Smooth muscle cell (in vitro differentiated cells): Measurements from ENCODE around the gene RNF32. TPM values are rescaled to one million over a fixed set of nuclear protein-coding genes. Genes with fewer than 3 reads are reported as not detected.

ENCODE experiments used
- DNase-seq: peaks from one replicate; lab custom pipeline; 2025; ENCODE audit not compliant: unreplicated experiment; lab: John Stamatoyannopoulos, UW
- H2AFZ ChIP-seq: fragments of 200-600 bp; sonication (generic); 2 replicates; pipeline ENCODE4 v1.6.0; 2016; ENCODE audit warnings: antibody characterized with exemption, low read depth, mild to moderate bottlenecking
- H3F3A ChIP-seq: fragments of 200-600 bp; sonication (generic); 2 replicates; pipeline ENCODE4 v1.6.0; 2017; ENCODE audit warnings: antibody characterized with exemption, low read depth
- H3K27ac ChIP-seq: fragments of 200-600 bp; sonication (generic); 2 replicates; pipeline ENCODE4 v1.5.1; 2016; ENCODE audit warnings: low read depth, mild to moderate bottlenecking
- H3K27me3 ChIP-seq: fragments of 200-600 bp; sonication (generic); 2 replicates; pipeline ENCODE4 v1.6.1; 2016; ENCODE audit warnings: low read depth, mild to moderate bottlenecking
- H3K36me3 ChIP-seq: fragments of 200-600 bp; sonication (generic); 2 replicates; pipeline ENCODE4 v1.5.1; 2016; ENCODE audit warnings: low read depth
- H3K4me1 ChIP-seq: fragments of 200-600 bp; sonication (generic); 2 replicates; pipeline ENCODE4 v1.5.1; 2016; ENCODE audit warnings: low read depth
- H3K4me2 ChIP-seq: fragments of 200-600 bp; sonication (generic); 2 replicates; pipeline ENCODE4 v1.6.0; 2016; ENCODE audit warnings: mild to moderate bottlenecking
- H3K4me3 ChIP-seq: fragments of 200-600 bp; sonication (generic); 2 replicates; pipeline ENCODE4 v1.5.1; 2016; ENCODE audit warnings: mild to moderate bottlenecking
- H3K79me2 ChIP-seq: fragments of 200-600 bp; sonication (generic); 2 replicates; pipeline ENCODE4 v1.6.0; 2016; ENCODE audit warnings: low read depth, mild to moderate bottlenecking
- H3K9ac ChIP-seq: fragments of 200-600 bp; sonication (generic); 2 replicates; pipeline ENCODE4 v1.6.0; 2016; ENCODE audit warnings: low read depth
- H3K9me3 ChIP-seq: fragments of 200-600 bp; sonication (generic); replicated peaks from 2 replicates; pipeline ENCODE4 v1.5.1; 2016; ENCODE audit warnings: low read depth
- H4K20me1 ChIP-seq: fragments of 200-600 bp; sonication (generic); 2 replicates; pipeline ENCODE4 v1.6.0; 2016; ENCODE audit warnings: low read depth
- CTCF ChIP-seq: fragments of 200-600 bp; sonication (generic); IDR thresholded peaks from 2 replicates; pipeline ENCODE4 v1.5.1; 2017; ENCODE audit warnings: borderline replicate concordance, mild to moderate bottlenecking, antibody characterized with exemption; ENCODE audit not compliant: insufficient read depth, poor library complexity, severe bottlenecking
- WGBS: methylation state at CpG from one replicate; pipeline ENCODE4 v1.1.7; 2016; ENCODE audit warnings: low lambda C conversion rate; 5-methylcytosine and 5-hydroxymethylcytosine counted together
- polyA plus RNA-seq: library from polyadenylated mRNA; unstranded; fragments of >200 nt; fragmentation: Nextera tagmentation; extraction: Ambion mirVana; gene quantifications from 2 replicates; pipeline ENCODE4 v1.2.1, GENCODE V29; 2016
- total RNA-seq: library from RNA; depleted of rRNA; stranded (reverse); fragments of >200 nt; gene quantifications from 2 replicates; pipeline ENCODE4 v1.2.3, GENCODE V29; 2014

The RNF32 gene
- total and polyA plus RNA-seq, 2 experiments from 2014 or later = 0.63 to 4.3 TPM

DNA sequence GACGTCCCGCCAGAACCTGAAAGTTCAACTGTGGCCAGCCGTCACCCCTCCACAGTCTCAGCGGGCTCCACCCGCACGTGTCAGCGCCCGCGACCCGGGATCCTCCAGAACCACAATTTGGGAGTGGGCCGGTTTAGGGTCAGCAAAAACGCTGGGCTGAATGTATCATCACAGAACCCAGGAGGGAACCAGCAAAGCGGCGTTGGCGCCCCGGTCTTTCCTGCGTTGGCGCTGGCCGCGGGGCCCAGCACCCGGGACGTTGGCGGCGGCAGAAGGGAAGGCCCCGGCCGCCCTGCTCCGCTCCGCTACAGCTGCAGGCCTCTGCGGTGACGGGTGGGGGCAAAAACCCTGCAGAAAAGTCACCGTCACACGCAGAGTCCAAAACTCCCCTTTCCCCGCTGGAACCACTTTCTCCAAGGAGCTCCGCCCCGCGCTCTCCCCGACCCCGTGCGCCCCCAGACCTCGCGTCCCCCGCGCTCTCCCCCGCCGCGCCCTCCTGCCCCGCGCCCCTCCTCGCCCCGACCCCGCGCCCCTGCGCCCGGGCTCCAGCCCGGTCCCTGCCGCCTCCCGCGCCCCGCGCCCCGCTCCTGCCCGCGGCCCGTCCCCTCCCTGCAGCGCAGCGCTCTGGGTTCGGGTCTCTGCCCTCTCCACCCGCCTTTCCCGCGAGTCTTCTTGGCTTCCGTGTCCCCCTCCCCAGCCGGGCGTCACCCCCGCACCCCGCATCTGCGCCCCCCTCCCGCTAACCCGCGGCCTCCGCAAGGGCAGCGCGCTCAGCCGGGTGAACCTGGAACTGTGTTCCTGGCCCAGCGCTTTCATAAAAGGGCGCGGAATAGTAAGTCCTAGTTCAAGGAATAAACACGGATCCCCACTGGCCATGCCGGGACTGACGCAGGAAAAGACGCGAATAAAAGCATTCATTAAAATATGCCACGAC, 24.0 kb upstream of the RNF32 start:
- H4K20me1 ChIP-seq = no peaks in the 10 kb centered on the region
- no peak for DNase-seq
- H3K4me1 ChIP-seq = peaks cover 11% of the 10 kb centered on the region
- H3K4me2 ChIP-seq = peak overlapping the region; percentile 97
- 9% methylated on average over 56 of the region's 92 CpGs for WGBS
- H2AFZ ChIP-seq = peak overlapping the region; percentile 86
- H3K9ac ChIP-seq = peak overlapping the region; percentile 31
- no peaks in the 10 kb centered on the region for H3K36me3 ChIP-seq
- no peaks in the 10 kb centered on the region for H3K9me3 ChIP-seq
- peak overlapping the region; percentile 64 for H3K4me3 ChIP-seq
- H3K27ac ChIP-seq = no peak overlapping the region
- peaks cover 8% of the 10 kb centered on the region for H3K27me3 ChIP-seq
- H3K79me2 ChIP-seq = no peaks in the 10 kb centered on the region
- TF ChIP-seq CTCF = no peak
- no peaks in the 10 kb centered on the region for H3F3A ChIP-seq

- Histone ChIP-seq H3K27me3 (peaks cover 8% of the 10 kb centered on the region), H3K4me2 (peak overlapping the region; percentile 97), H3K27ac (no peak overlapping the region), H4K20me1 (no peaks in the 10 kb centered on the region), H3K4me1 (peaks cover 11% of the 10 kb centered on the region), H3K36me3 (no peaks in the 10 kb centered on the region), H2AFZ (peak overlapping the region; percentile 86), H3K4me3 (peak overlapping the region; percentile 64), H3F3A (no peaks in the 10 kb centered on the region), H3K79me2 (no peaks in the 10 kb centered on the region), H3K9ac (no peak overlapping the region), H3K9me3 (no peaks in the 10 kb centered on the region)
- no peak for TF ChIP-seq CTCF
- WGBS = 86% methylated on average over 11 of the region's 11 CpGs
- no peak for DNase-seq
Measured at GRCh38 chr7:156617215-156617614, 23.4 kb upstream of the RNF32 start.

DNA sequence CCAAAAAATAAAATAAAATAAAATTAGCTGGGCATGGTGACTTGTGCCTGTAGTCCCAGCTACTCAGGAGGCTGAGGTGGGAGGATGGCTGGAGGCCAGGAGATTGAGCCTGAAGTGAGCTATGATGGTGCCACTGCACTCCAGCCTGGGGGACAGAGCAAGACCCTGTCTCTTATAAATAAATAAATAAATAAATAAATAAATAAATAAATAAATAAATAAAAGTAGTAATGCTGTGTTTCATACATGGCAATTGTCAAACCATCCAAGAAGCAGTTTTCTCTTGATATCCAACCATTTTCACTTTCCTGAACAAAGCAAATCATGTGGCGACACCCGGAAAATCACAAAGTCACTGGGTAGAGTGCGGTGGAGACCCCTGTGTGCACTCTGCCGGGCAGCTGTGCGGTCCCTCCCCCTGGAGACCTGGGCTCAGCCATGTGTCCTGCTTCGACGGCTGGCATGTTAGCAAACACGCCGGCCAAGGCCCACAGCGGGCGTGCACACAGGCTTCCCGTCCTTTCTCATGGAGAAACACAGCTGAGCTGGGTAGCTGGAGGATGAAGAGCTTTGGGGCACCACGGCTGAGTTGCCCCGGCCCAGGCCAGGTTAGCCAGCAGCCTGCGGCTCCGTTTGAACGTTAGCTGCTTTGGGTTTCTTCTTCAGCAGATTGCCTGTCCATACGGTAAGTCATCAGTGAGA, 22.3 kb upstream of the RNF32 start:
- H2AFZ ChIP-seq = no peak overlapping the region
- no peak overlapping the region for H3K27ac ChIP-seq
- no peak overlapping the region for H3K4me3 ChIP-seq
- no peak overlapping the region for H3K9ac ChIP-seq
- H3K4me1 ChIP-seq = peaks cover 11% of the 10 kb centered on the region
- no peaks in the 10 kb centered on the region for H4K20me1 ChIP-seq
- no peak for DNase-seq
- WGBS = 83% methylated on average over 18 of the region's 18 CpGs
- TF ChIP-seq CTCF = no peak
- no peaks in the 10 kb centered on the region for H3K79me2 ChIP-seq
- peaks cover 8% of the 10 kb centered on the region for H3K27me3 ChIP-seq
- H3K9me3 ChIP-seq = no peaks in the 10 kb centered on the region
- no peaks in the 10 kb centered on the region for H3K36me3 ChIP-seq
- H3F3A ChIP-seq = no peaks in the 10 kb centered on the region
- no peak overlapping the region for H3K4me2 ChIP-seq
